Measurements from ENCODE around the gene NAA30.

Gene NAA30

DNA sequence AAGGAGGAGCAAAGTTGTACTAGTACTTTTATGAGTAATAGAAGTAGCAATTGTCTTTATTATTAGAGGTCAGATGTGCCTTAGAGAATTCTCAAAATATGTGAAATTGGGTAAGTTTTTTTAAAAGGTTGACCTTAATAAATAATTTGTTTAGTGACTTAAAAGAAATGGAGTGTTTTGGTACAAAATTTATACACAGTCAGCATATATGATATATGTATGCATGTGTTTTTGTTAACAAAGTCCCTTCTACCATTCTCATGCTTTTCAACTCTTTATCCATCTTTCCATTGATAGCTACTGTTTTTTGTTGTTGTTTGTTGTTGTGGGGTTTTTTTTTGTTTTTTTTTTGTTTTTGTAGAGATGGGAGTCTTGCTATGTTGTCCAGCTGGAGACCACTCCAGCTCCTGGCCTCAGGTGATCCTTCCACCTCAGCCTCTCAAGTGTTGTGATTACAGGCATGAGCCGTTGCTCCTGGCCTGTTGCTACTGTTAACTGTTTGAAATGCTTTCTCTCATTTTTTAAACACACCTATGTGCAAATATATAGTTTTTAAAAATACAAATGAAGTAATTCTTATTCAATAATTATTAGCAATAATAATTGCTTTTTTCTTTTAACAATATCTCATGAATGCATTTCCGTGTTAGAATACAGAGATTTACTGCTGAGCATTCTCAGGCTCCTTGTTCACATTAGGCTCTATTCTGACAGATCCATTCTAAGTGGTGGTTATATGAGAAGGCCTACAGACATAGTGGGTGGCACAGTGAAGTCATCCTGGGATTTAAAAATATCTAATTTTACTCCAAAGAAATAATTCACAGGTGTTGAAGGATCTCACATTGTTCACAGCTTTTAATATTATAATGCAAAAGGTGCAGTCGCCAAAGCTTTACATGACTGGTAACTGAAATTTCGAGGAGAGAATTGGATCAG is 10.4 kb downstream of the NAA30 start:
- no peaks in the 10 kb centered on the region for H3K9me3 ChIP-seq (ENCODE audit: insufficient read depth, low read depth, low read length)
- H3K36me3 ChIP-seq (ENCODE audit: insufficient read depth, low read length) = peaks cover 69% of the 10 kb centered on the region
- 90% methylated on average over 4 of the region's 4 CpGs for WGBS
- no peaks in the 10 kb centered on the region for H3K4me1 ChIP-seq (ENCODE audit: insufficient read depth, low read length)
- H3K4me3 ChIP-seq (ENCODE audit: low read length) = no peak overlapping the region
- H3K27ac ChIP-seq (ENCODE audit: low read depth, low read length) = no peak overlapping the region
- H3K27me3 ChIP-seq (ENCODE audit: insufficient read depth, low read length) = no peaks in the 10 kb centered on the region
- no peak overlapping the region for H3K9ac ChIP-seq (ENCODE audit: low read depth, low read length)

- no peaks in the 10 kb centered on the region for H3K27me3 ChIP-seq (ENCODE audit: insufficient read depth, low read length)
- H3K9ac ChIP-seq (ENCODE audit: low read depth, low read length) = no peak overlapping the region
- WGBS = 98% methylated on average over 2 of the region's 2 CpGs
- H3K4me1 ChIP-seq (ENCODE audit: insufficient read depth, low read length) = no peaks in the 10 kb centered on the region
- peaks cover 74% of the 10 kb centered on the region for H3K36me3 ChIP-seq (ENCODE audit: insufficient read depth, low read length)
- no peak overlapping the region for H3K4me3 ChIP-seq (ENCODE audit: low read length)
- no peak overlapping the region for H3K27ac ChIP-seq (ENCODE audit: low read depth, low read length)
- H3K9me3 ChIP-seq (ENCODE audit: insufficient read depth, low read depth, low read length) = no peaks in the 10 kb centered on the region
Observed at GRCh38 chr14:57401501-57401900, 11.1 kb downstream of the NAA30 start.

DNA sequence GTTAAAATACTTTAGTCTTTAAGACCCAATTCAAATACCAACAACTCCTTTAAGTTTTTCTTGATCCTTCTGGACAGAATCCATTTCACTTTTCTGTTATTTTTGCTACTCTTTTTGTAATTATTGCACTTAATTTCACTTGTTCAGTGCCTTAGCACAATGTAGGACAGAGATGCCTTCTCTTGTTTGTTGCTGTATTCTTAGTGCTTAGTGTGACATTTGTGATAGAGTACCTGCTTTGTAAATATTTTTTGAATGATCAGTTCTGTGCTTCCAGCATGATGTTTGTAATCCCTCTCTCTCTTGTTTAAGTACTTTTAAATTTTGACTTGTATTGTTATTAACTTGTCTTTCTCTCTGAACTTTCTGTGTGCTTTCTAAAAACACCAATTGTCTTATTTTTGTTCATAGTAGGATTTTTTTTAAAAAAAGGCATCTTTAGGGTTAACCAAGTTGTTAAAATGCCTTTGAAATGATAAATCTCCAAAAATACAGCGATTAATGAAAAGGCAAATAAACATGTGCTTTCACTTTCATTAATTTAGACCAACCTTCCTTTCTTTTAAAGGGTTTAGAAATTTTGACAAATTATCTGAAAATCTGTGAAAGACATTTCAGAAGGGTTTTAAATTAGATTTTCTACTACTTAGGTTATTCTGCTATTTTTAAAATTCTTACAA is 11.9 kb downstream of the NAA30 start:
- H3K27ac ChIP-seq (ENCODE audit: low read depth, low read length) = no peak overlapping the region
- no peaks in the 10 kb centered on the region for H3K27me3 ChIP-seq (ENCODE audit: insufficient read depth, low read length)
- H3K4me3 ChIP-seq (ENCODE audit: low read length) = no peak overlapping the region
- no peak overlapping the region for H3K9ac ChIP-seq (ENCODE audit: low read depth, low read length)
- no peaks in the 10 kb centered on the region for H3K9me3 ChIP-seq (ENCODE audit: insufficient read depth, low read depth, low read length)
- H3K36me3 ChIP-seq (ENCODE audit: insufficient read depth, low read length) = peaks cover 71% of the 10 kb centered on the region
- no peaks in the 10 kb centered on the region for H3K4me1 ChIP-seq (ENCODE audit: insufficient read depth, low read length)
- 100% methylated on average over 1 of the region's 1 CpG for WGBS

DNA sequence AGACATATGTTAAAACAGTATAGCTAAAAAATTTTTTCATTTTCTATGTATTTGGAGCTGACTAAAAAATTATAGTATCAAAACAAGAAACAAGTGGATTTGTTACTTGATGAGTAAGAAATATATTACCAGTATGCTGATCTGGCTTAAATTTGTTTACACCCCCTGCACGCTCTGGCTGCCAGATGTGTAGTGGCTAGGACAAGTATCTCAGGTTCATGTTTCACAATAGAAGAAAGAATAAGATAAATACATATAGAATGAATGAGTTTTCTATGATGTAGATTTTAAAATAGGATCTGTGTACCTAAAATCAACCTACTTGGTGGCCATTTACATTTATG is 13.1 kb downstream of the NAA30 start:
- 100% methylated on average over 1 of the region's 1 CpG for WGBS
- no peak overlapping the region for H3K27ac ChIP-seq (ENCODE audit: low read depth, low read length)
- no peaks in the 10 kb centered on the region for H3K4me1 ChIP-seq (ENCODE audit: insufficient read depth, low read length)
- H3K9ac ChIP-seq (ENCODE audit: low read depth, low read length) = no peak overlapping the region
- no peaks in the 10 kb centered on the region for H3K9me3 ChIP-seq (ENCODE audit: insufficient read depth, low read depth, low read length)
- H3K4me3 ChIP-seq (ENCODE audit: low read length) = no peak overlapping the region
- H3K36me3 ChIP-seq (ENCODE audit: insufficient read depth, low read length) = peaks cover 65% of the 10 kb centered on the region
- no peaks in the 10 kb centered on the region for H3K27me3 ChIP-seq (ENCODE audit: insufficient read depth, low read length)

GRCh38 chr14:57405562-57405961 is 15.2 kb downstream of the NAA30 start:
- Histone ChIP-seq H3K9ac (ENCODE audit: low read depth, low read length) (no peak overlapping the region), H3K9me3 (ENCODE audit: insufficient read depth, low read depth, low read length) (no peaks in the 10 kb centered on the region), H3K4me1 (ENCODE audit: insufficient read depth, low read length) (no peaks in the 10 kb centered on the region), H3K36me3 (ENCODE audit: insufficient read depth, low read length) (peaks cover 69% of the 10 kb centered on the region), H3K27ac (ENCODE audit: low read depth, low read length) (no peak overlapping the region), H3K27me3 (ENCODE audit: insufficient read depth, low read length) (no peaks in the 10 kb centered on the region), H3K4me3 (ENCODE audit: low read length) (no peak overlapping the region)
- WGBS = 95% methylated on average over 2 of the region's 2 CpGs

DNA sequence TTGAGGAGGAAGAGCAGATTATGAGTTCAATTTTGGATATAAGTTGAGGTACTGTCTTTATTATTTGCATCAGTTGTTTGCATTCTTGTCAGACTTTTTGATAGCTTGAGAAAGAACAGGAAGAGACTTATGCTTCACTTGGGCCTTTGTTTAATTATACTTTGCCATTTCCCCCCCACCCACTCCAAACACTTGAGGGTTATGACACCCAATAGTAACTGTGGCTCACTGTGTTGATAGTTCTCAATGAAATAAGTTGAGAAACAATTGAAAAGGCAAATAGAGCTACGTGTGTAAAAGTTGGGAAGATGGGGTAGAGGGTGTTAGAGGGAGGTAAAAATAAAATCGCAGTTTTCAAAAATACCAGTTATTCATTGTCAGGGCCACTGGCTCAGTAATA is 17.7 kb downstream of the NAA30 start:
- 89% methylated on average over 2 of the region's 2 CpGs for WGBS

GRCh38 chr14:57408634-57409033 is 18.2 kb downstream of the NAA30 start:
- peaks cover 62% of the 10 kb centered on the region for H3K36me3 ChIP-seq (ENCODE audit: insufficient read depth, low read length)
- H3K4me1 ChIP-seq (ENCODE audit: insufficient read depth, low read length) = no peaks in the 10 kb centered on the region
- H3K27me3 ChIP-seq (ENCODE audit: insufficient read depth, low read length) = no peaks in the 10 kb centered on the region
- no peak overlapping the region for H3K9ac ChIP-seq (ENCODE audit: low read depth, low read length)
- WGBS = 88% methylated on average over 1 of the region's 1 CpG
- no peak overlapping the region for H3K27ac ChIP-seq (ENCODE audit: low read depth, low read length)
- H3K4me3 ChIP-seq (ENCODE audit: low read length) = no peak overlapping the region
- no peaks in the 10 kb centered on the region for H3K9me3 ChIP-seq (ENCODE audit: insufficient read depth, low read depth, low read length)

More for the DNA sequence above, 17.7 kb downstream of the NAA30 start:
- Histone ChIP-seq H3K4me1 (ENCODE audit: insufficient read depth, low read length) (no peaks in the 10 kb centered on the region), H3K9me3 (ENCODE audit: insufficient read depth, low read depth, low read length) (no peaks in the 10 kb centered on the region), H3K4me3 (ENCODE audit: low read length) (no peak overlapping the region), H3K27me3 (ENCODE audit: insufficient read depth, low read length) (no peaks in the 10 kb centered on the region), H3K27ac (ENCODE audit: low read depth, low read length) (no peak overlapping the region), H3K9ac (ENCODE audit: low read depth, low read length) (no peak overlapping the region), H3K36me3 (ENCODE audit: insufficient read depth, low read length) (peaks cover 66% of the 10 kb centered on the region)

DNA sequence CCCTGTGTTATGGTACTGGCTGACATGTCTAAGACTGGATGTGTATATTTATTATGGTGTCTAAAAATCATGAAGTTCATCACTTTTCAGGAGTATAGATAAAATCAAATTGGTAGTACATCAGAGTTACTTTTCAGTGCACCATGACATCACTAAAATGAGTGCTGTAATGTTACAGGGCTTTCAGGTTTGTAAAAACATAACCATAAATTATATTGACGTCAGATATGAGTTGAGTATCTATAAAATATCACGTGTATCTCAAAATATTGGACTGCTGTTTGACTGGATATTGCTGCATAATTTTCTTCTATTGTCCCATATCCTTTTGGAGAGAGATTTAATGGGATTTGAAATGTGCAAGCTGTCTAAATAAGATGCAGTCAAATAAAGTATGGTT is 22.0 kb downstream of the NAA30 start:
- Histone ChIP-seq H3K4me3 (ENCODE audit: low read length) (no peak overlapping the region), H3K27ac (ENCODE audit: low read depth, low read length) (no peak overlapping the region), H3K9ac (ENCODE audit: low read depth, low read length) (no peak overlapping the region), H3K27me3 (ENCODE audit: insufficient read depth, low read length) (no peaks in the 10 kb centered on the region), H3K4me1 (ENCODE audit: insufficient read depth, low read length) (no peaks in the 10 kb centered on the region), H3K36me3 (ENCODE audit: insufficient read depth, low read length) (peaks cover 39% of the 10 kb centered on the region), H3K9me3 (ENCODE audit: insufficient read depth, low read depth, low read length) (no peaks in the 10 kb centered on the region)
- no CpG with 5 or more reads among the region's 2 CpGs for WGBS

GRCh38 chr14:57413849-57414248 is 23.5 kb downstream of the NAA30 start:
- Histone ChIP-seq H3K4me1 (ENCODE audit: insufficient read depth, low read length) (no peaks in the 10 kb centered on the region), H3K9me3 (ENCODE audit: insufficient read depth, low read depth, low read length) (no peaks in the 10 kb centered on the region), H3K27me3 (ENCODE audit: insufficient read depth, low read length) (no peaks in the 10 kb centered on the region), H3K9ac (ENCODE audit: low read depth, low read length) (no peak overlapping the region), H3K36me3 (ENCODE audit: insufficient read depth, low read length) (peaks cover 31% of the 10 kb centered on the region), H3K27ac (ENCODE audit: low read depth, low read length) (no peak overlapping the region), H3K4me3 (ENCODE audit: low read length) (no peak overlapping the region)
- WGBS = 94% methylated on average over 2 of the region's 2 CpGs

DNA sequence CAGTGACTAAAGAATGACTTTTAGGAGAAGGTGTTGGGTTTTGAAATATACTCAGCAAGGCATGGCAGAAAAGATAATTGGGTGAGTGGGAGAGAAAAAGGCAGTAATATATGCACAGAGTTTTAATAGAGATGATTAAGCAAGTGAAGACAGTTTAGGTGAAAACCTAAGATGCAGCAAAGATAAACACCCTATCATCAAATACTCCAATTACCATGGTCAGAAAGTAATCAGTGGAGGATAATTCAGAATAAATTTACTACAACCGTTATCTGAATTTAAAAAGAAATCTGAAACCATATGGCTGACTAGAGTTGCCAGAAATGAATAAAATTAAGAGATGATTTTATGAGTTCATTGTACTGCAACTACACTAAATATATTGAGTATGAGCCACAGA is 26.8 kb downstream of the NAA30 start:
- H3K4me1 ChIP-seq (ENCODE audit: insufficient read depth, low read length) = no peaks in the 10 kb centered on the region
- no peak overlapping the region for H3K4me3 ChIP-seq (ENCODE audit: low read length)
- H3K9ac ChIP-seq (ENCODE audit: low read depth, low read length) = no peak overlapping the region
- peaks cover 4% of the 10 kb centered on the region; the same call in 1 of the 2 replicates for H3K36me3 ChIP-seq (ENCODE audit: insufficient read depth, low read length)
- H3K27ac ChIP-seq (ENCODE audit: low read depth, low read length) = no peak overlapping the region
- no CpG with 5 or more reads among the region's 1 CpG for WGBS
- H3K27me3 ChIP-seq (ENCODE audit: insufficient read depth, low read length) = no peaks in the 10 kb centered on the region
- H3K9me3 ChIP-seq (ENCODE audit: insufficient read depth, low read depth, low read length) = no peaks in the 10 kb centered on the region

DNA sequence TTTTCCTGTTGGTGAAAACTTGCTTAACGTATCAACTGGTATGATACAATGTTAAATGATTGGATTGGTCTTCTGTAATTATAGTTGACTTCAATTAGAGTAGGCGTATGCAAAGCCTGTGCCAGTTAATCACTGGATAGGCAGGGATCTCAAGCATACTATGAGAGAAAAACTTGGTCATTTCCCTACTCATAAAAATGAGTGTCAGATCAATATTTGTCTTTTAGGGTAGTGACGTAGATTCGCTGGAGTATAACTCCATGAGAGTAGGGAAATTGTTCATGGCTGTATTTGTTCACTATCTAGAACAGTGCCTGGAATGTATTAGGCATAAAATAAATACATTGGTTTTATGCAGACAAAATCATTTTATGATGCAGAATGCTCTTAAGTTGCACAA is 28.6 kb downstream of the NAA30 start:
- Histone ChIP-seq H3K4me3 (ENCODE audit: low read length) (no peak overlapping the region), H3K27ac (ENCODE audit: low read depth, low read length) (no peak overlapping the region), H3K36me3 (ENCODE audit: insufficient read depth, low read length) (no peaks in the 10 kb centered on the region), H3K27me3 (ENCODE audit: insufficient read depth, low read length) (no peaks in the 10 kb centered on the region), H3K4me1 (ENCODE audit: insufficient read depth, low read length) (no peaks in the 10 kb centered on the region), H3K9ac (ENCODE audit: low read depth, low read length) (no peak overlapping the region), H3K9me3 (ENCODE audit: insufficient read depth, low read depth, low read length) (no peaks in the 10 kb centered on the region)
- 98% methylated on average over 4 of the region's 4 CpGs for WGBS
